ENCODE data around the gene LCT. TPM values are rescaled to one million over a fixed set of nuclear protein-coding genes. Genes with fewer than 3 reads are reported as not detected.

LCT gene
- total and polyA plus RNA-seq, 2 experiments from 2014 or later, result not detected

GRCh38 chr2:135821190-135821589, 15.8 kb downstream of the LCT start (continued):
- TF ChIP-seq, protein P1, sequence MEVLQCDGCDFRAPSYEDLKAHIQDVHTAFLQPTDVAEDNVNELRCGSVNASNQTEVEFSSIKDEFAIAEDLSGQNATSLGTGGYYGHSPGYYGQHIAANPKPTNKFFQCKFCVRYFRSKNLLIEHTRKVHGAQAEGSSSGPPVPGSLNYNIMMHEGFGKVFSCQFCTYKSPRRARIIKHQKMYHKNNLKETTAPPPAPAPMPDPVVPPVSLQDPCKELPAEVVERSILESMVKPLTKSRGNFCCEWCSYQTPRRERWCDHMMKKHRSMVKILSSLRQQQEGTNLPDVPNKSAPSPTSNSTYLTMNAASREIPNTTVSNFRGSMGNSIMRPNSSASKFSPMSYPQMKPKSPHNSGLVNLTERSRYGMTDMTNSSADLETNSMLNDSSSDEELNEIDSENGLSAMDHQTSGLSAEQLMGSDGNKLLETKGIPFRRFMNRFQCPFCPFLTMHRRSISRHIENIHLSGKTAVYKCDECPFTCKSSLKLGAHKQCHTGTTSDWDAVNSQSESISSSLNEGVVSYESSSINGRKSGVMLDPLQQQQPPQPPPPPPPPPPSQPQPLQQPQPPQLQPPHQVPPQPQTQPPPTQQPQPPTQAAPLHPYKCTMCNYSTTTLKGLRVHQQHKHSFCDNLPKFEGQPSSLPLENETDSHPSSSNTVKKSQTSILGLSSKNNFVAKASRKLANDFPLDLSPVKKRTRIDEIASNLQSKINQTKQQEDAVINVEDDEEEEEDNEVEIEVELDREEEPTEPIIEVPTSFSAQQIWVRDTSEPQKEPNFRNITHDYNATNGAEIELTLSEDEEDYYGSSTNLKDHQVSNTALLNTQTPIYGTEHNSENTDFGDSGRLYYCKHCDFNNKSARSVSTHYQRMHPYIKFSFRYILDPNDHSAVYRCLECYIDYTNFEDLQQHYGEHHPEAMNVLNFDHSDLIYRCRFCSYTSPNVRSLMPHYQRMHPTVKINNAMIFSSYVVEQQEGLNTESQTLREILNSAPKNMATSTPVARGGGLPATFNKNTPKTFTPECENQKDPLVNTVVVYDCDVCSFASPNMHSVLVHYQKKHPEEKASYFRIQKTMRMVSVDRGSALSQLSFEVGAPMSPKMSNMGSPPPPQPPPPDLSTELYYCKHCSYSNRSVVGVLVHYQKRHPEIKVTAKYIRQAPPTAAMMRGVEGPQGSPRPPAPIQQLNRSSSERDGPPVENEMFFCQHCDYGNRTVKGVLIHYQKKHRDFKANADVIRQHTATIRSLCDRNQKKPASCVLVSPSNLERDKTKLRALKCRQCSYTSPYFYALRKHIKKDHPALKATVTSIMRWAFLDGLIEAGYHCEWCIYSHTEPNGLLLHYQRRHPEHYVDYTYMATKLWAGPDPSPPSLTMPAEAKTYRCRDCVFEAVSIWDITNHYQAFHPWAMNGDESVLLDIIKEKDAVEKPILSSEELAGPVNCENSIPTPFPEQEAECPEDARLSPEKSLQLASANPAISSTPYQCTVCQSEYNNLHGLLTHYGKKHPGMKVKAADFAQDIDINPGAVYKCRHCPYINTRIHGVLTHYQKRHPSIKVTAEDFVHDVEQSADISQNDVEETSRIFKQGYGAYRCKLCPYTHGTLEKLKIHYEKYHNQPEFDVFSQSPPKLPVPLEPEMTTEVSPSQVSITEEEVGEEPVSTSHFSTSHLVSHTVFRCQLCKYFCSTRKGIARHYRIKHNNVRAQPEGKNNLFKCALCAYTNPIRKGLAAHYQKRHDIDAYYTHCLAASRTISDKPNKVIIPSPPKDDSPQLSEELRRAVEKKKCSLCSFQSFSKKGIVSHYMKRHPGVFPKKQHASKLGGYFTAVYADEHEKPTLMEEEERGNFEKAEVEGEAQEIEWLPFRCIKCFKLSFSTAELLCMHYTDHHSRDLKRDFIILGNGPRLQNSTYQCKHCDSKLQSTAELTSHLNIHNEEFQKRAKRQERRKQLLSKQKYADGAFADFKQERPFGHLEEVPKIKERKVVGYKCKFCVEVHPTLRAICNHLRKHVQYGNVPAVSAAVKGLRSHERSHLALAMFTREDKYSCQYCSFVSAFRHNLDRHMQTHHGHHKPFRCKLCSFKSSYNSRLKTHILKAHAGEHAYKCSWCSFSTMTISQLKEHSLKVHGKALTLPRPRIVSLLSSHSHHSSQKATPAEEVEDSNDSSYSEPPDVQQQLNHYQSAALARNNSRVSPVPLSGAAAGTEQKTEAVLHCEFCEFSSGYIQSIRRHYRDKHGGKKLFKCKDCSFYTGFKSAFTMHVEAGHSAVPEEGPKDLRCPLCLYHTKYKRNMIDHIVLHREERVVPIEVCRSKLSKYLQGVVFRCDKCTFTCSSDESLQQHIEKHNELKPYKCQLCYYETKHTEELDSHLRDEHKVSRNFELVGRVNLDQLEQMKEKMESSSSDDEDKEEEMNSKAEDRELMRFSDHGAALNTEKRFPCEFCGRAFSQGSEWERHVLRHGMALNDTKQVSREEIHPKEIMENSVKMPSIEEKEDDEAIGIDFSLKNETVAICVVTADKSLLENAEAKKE (CRISPR knock-in tag; IDR thresholded peaks at IDR 0.05), result no peak
- no peak for TF ChIP-seq JUNB (IDR thresholded peaks at IDR 0.05; ENCODE audit: unreplicated experiment)
- TF ChIP-seq EZH2 (IDR thresholded peaks at IDR 0.05; ENCODE audit: low read depth, unreplicated experiment), result no peak
- no peak for TF ChIP-seq POLR2AphosphoS5 (IDR thresholded peaks at IDR 0.05; ENCODE audit: low read depth)
- TF ChIP-seq STAT1 (IDR thresholded peaks at IDR 0.05; ENCODE audit: unreplicated experiment), result no peak

DNA sequence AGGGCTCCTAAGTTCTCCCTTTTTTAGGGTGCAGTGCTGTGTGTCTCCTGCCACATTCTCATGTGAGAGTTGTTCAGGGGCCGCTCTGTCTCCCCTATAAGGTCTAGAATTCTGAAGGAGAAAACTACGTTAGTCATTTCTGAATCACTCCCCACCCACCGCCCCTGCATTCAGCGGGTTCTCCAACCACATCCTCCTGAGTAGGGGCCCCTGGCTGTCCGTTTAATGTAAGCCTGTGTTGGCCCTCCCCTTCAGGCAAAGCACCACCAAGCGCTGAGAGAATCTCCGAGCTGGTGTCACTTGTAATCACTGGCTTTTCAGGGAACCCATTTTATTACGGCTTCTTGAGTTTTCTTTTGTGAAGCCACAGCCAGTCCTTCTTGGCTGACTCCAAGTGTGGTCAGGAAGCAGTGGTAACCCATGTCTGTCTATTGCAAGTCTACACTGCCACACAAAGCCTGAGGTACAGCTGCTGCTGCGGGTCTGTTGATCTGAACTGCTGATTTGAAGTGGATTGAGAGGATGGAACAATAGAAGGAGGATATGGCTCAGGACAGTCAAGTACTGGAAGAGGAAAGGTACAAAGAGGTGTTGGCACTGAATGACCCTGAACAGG, 16.9 kb downstream of the LCT start:
- peaks cover 15% of the 10 kb centered on the region; the same call in 2 of the 3 replicates for H3K9me3 Mint-ChIP-seq
- H3K4me2 ChIP-seq, result no peak overlapping the region
- no peak for ATAC-seq
- TF ChIP-seq JUNB (IDR thresholded peaks at IDR 0.05; ENCODE audit: unreplicated experiment) (no peak), ZNF331 (CRISPR knock-in tag; IDR thresholded peaks at IDR 0.05; ENCODE audit: low read depth) (no peak), CTCF (conservative IDR thresholded peaks at IDR 0.05; ENCODE audit: low read depth in 2 of 2) (no peak), STAT1 (IDR thresholded peaks at IDR 0.05; ENCODE audit: unreplicated experiment) (no peak)
- TF ChIP-seq, protein P1 (CRISPR knock-in tag; IDR thresholded peaks at IDR 0.05), result no peak

More for the DNA sequence above, 16.9 kb downstream of the LCT start:
- Histone ChIP-seq H3K4me3 (no peak overlapping the region), H3K36me3 (ENCODE audit: insufficient read depth) (no peaks in the 10 kb centered on the region), H3K27me3 (ENCODE audit: insufficient read depth) (no peaks in the 10 kb centered on the region), H4K20me1 (replicated peaks; ENCODE audit: insufficient read depth) (no peaks in the 10 kb centered on the region), H3K27ac (ENCODE audit: low read depth) (no peak overlapping the region), H2AFZ (peak overlapping the region; percentile 1), H3F3A (replicated peaks; ENCODE audit: low read depth) (no peaks in the 10 kb centered on the region), H3K79me2 (replicated peaks; ENCODE audit: insufficient read depth) (no peaks in the 10 kb centered on the region), H3K4me1 (ENCODE audit: insufficient read depth) (no peaks in the 10 kb centered on the region), H3K9me2 (ENCODE audit: insufficient read depth) (peaks cover 2% of the 10 kb centered on the region; the same call in 1 of the 2 replicates)
- H3K36me3 Mint-ChIP-seq (ENCODE audit: low read depth), result no peaks in the 10 kb centered on the region; the same call in 2 of the 3 replicates
- H3K27ac Mint-ChIP-seq, result no peak overlapping the region
- no peak overlapping the region for H3K4me3 Mint-ChIP-seq
- no peak for DNase-seq (ENCODE audit: low spot score)
- H3K4me1 Mint-ChIP-seq, result no peaks in the 10 kb centered on the region
- peaks cover 2% of the 10 kb centered on the region for H3K27me3 Mint-ChIP-seq (ENCODE audit: insufficient read depth, low read depth, poor library complexity)

All from GM23338 (cell line).